IMR-90 (cell line): ENCODE measurements around the gene GGACT. TPM values are rescaled to one million over a fixed set of nuclear protein-coding genes. Genes with fewer than 3 reads are reported as not detected.
"Not testable (repeated sequence)": the region's sequence is repeated elsewhere in the genome, so short reads cannot be mapped to it uniquely, and the experiment has no call there.

Experiments
- ATAC-seq: fragments of 200-7000 bp; cut with Tn5 transposase; 2 replicates; pipeline ENCODE4 v1.9.1; 2020; ENCODE audit warnings: low read depth, mild to moderate bottlenecking, moderate library complexity
- BruUV-seq: library from RNA; stranded (reverse); fragments of 400-500 nt; replicated peaks from 2 replicates; lab custom pipeline; 2021; lab: Mats Ljungman, UMichigan
- CTCF ChIA-PET: fragments of 300-600 bp; formaldehyde crosslinking; extraction: SDS; loops from one replicate; lab custom pipeline; 2021; ENCODE audit warnings: antibody characterized with exemption; lab: Yijun Ruan, JAX
- POLR2A ChIA-PET: fragments of 300-600 bp; sonication (Branson Sonifier 250); formaldehyde crosslinking; loops from one replicate; lab custom pipeline; 2022; ENCODE audit warnings: antibody characterized with exemption; ENCODE audit not compliant: unreplicated experiment; lab: Charles Lee
- DNase-seq: peaks from one replicate; pipeline ENCODE4 v3.0.0; 2013
- H2AFZ ChIP-seq: replicated peaks from 2 replicates; pipeline ENCODE3; 2013; ENCODE audit warnings: low read length, mild to moderate bottlenecking; ENCODE audit not compliant: poor library complexity
- H2AK5ac ChIP-seq: 2 replicates; pipeline ENCODE4 v1.6.1; 2013; ENCODE audit warnings: low read depth, low read length, inconsistent platforms
- H2AK9ac ChIP-seq: replicated peaks from 2 replicates; pipeline ENCODE3; 2013; ENCODE audit warnings: mild to moderate bottlenecking, low read depth, low read length, moderate library complexity; ENCODE audit not compliant: poor library complexity
- H2BK120ac ChIP-seq: 2 replicates; pipeline ENCODE4 v1.6.1; 2013; ENCODE audit warnings: low read depth, low read length, inconsistent platforms
- H2BK15ac ChIP-seq: 3 replicates; pipeline ENCODE4 v1.6.1; 2013; ENCODE audit warnings: low read depth, low read length, inconsistent platforms
- H2BK20ac ChIP-seq: 2 replicates; pipeline ENCODE4 v1.6.1; 2013; ENCODE audit warnings: low read depth, mild to moderate bottlenecking, inconsistent platforms, low read length, moderate library complexity
- H2BK5ac ChIP-seq: 2 replicates; pipeline ENCODE4 v1.6.1; 2013; ENCODE audit warnings: mild to moderate bottlenecking, low read depth, low read length, inconsistent platforms; ENCODE audit not compliant: poor library complexity, severe bottlenecking
- H3K14ac ChIP-seq: replicated peaks from 2 replicates; pipeline ENCODE4 v1.6.1; 2013; ENCODE audit warnings: low read depth, low read length, inconsistent platforms
- H3K18ac ChIP-seq: 2 replicates; pipeline ENCODE4 v1.6.1; 2013; ENCODE audit warnings: low read depth, low read length, control low read depth
- H3K23ac ChIP-seq: 2 replicates; pipeline ENCODE4 v1.6.1; 2013; ENCODE audit warnings: low read depth, low read length, inconsistent platforms
- H3K27ac ChIP-seq: 2 replicates; pipeline ENCODE4 v1.5.1; 2013; ENCODE audit warnings: mild to moderate bottlenecking, control low read depth, low read length; ENCODE audit not compliant: insufficient read depth
- H3K27me3 ChIP-seq: 2 replicates; pipeline ENCODE4 v1.6.1; 2013; ENCODE audit warnings: low read length; ENCODE audit not compliant: control insufficient read depth, insufficient read depth
- H3K36me3 ChIP-seq: 2 replicates; pipeline ENCODE4 v1.6.1; 2013; ENCODE audit warnings: low read length, mixed read lengths; ENCODE audit not compliant: control insufficient read depth, insufficient read depth
- H3K4ac ChIP-seq: 2 replicates; pipeline ENCODE4 v1.6.1; 2013; ENCODE audit warnings: low read depth, low read length, inconsistent platforms
- H3K4me1 ChIP-seq: 2 replicates; pipeline ENCODE4 v1.6.1; 2013; ENCODE audit warnings: low read length, mixed read lengths; ENCODE audit not compliant: control insufficient read depth, insufficient read depth
- H3K4me2 ChIP-seq: 2 replicates; pipeline ENCODE4 v1.6.1; 2013; ENCODE audit warnings: low read depth, mild to moderate bottlenecking, control low read depth, low read length, moderate library complexity
- H3K4me3 ChIP-seq: 2 replicates; pipeline ENCODE4 v1.5.1; 2013; ENCODE audit warnings: low read depth, mild to moderate bottlenecking, control low read depth, low read length, moderate library complexity; ENCODE audit not compliant: insufficient read depth
- H3K56ac ChIP-seq: 2 replicates; pipeline ENCODE4 v1.6.1; 2013; ENCODE audit warnings: low read length, inconsistent platforms; ENCODE audit not compliant: insufficient read depth; ENCODE audit errors: extremely low read depth
- H3K79me1 ChIP-seq, 2 experiments: 2 replicates each; pipeline ENCODE4 v1.6.1; 2013; ENCODE audit warnings: low read length in 2 of 2, inconsistent platforms in 1 of 2, low read depth in 1 of 2
- H3K9ac ChIP-seq: 2 replicates; pipeline ENCODE4 v1.6.1; 2013; ENCODE audit warnings: low read depth, low read length, control low read depth
- H3K9me1 ChIP-seq: 2 replicates; pipeline ENCODE4 v1.6.1; 2013; ENCODE audit warnings: low read length, inconsistent platforms; ENCODE audit not compliant: insufficient read depth
- H3K9me3 ChIP-seq: 2 replicates; pipeline ENCODE4 v1.6.1; 2013; ENCODE audit warnings: low read length; ENCODE audit not compliant: control insufficient read depth, insufficient read depth
- H4K20me1 ChIP-seq: 2 replicates; pipeline ENCODE4 v1.6.1; 2013; ENCODE audit warnings: low read length, inconsistent platforms; ENCODE audit not compliant: insufficient read depth
- H4K5ac ChIP-seq: 2 replicates; pipeline ENCODE4 v1.6.1; 2013; ENCODE audit warnings: mild to moderate bottlenecking, low read depth, low read length, control low read depth
- H4K8ac ChIP-seq, 2 experiments: 2 replicates each; pipeline ENCODE4 v1.6.1; 2013; ENCODE audit warnings: low read depth in 2 of 2, low read length in 2 of 2, control low read depth in 1 of 2, inconsistent platforms in 1 of 2
- H4K91ac ChIP-seq: 2 replicates; pipeline ENCODE4 v1.6.1; 2013; ENCODE audit warnings: low read depth, low read length, inconsistent platforms; ENCODE audit not compliant: insufficient read depth
- WGBS, 2 experiments: methylation state at CpG; one replicate each; pipeline versions ENCODE4 v1.1.5 to v1.1.7; 2013; ENCODE audit warnings: missing lambda C conversion rate in 2 of 2; ENCODE audit not compliant: insufficient read length in 1 of 2; ENCODE audit errors: extremely low coverage in 2 of 2; 5-methylcytosine and 5-hydroxymethylcytosine counted together
- dilution Hi-C: fragments of 300-500 bp; cut with HindIII; formaldehyde crosslinking; loops from one replicate; pipeline ENCODE4 v1.14.3; 2018; ENCODE audit warnings: low sequenced_read_pairs; ENCODE audit not compliant: unreplicated experiment
- in situ Hi-C: fragments of 300-500 bp; cut with MboI; formaldehyde crosslinking; loops from 3 replicates; pipeline ENCODE4 v1.14.3; 2019; ENCODE audit warnings: low sequenced_read_pairs, inconsistent platforms, mixed read lengths
- intact Hi-C: fragments of 100-400 bp; cut with micrococcal nuclease; formaldehyde crosslinking; loops from 2 replicates; pipeline ENCODE4 v1.10.0; 2022
- polyA plus RNA-seq, 3 experiments: library from polyadenylated mRNA; depleted of rRNA; stranded (reverse); fragments of >200 nt; gene quantifications; 2 replicates each; pipeline ENCODE4 v1.2.3, GENCODE V29; 2012; ENCODE audit warnings: low replicate concordance in 1 of 3
- total RNA-seq: library from RNA; depleted of rRNA; stranded (reverse); fragments of >200 nt; gene quantifications from 2 replicates; pipeline ENCODE4 v1.2.3, GENCODE V29; 2012

GGACT gene
- total and polyA plus RNA-seq, 2 of the 4 experiments (the other 2 are of a cell fraction), result 2.0 to 2.6 TPM

- H3K56ac ChIP-seq, H3K9me1 ChIP-seq, H3K9ac ChIP-seq, H3K14ac ChIP-seq, H2BK120ac ChIP-seq, H3K18ac ChIP-seq, H3K79me1 ChIP-seq, H2BK20ac ChIP-seq, intact Hi-C loops, H3K27me3 ChIP-seq, H2AK9ac ChIP-seq, H3K27ac ChIP-seq, H4K5ac ChIP-seq, H3K4me2 ChIP-seq, H3K9me3 ChIP-seq, POLR2A ChIA-PET, H3K4ac ChIP-seq, H2BK15ac ChIP-seq, ATAC-seq, dilution Hi-C loops, H4K8ac ChIP-seq, H3K4me1 ChIP-seq, DNase-seq, BruUV-seq, H2AK5ac ChIP-seq, H4K20me1 ChIP-seq, in situ Hi-C loops, H3K4me3 ChIP-seq, H3K36me3 ChIP-seq, H3K23ac ChIP-seq, H2BK5ac ChIP-seq, H2AFZ ChIP-seq, H4K91ac ChIP-seq, CTCF ChIA-PET: not testable (repeated sequence)
- WGBS, 2 experiments, result no CpG with 5 or more reads among the region's 24 CpGs
Observed at GRCh38 chr13:100618897-100619296, 30.3 kb upstream of the GGACT start.
